HG03097 (cell line): ENCODE results near the gene WWP2.
"Not testable (repeated sequence)": the region's sequence is repeated elsewhere in the genome, so short reads cannot be mapped to it uniquely, and the experiment has no call there.

Source experiments
- ATAC-seq: cut with Tn5 transposase; IDR thresholded peaks from one replicate; pipeline ENCODE4 v1.9.1; 2021; ENCODE audit not compliant: unreplicated experiment, low FRiP score

WWP2 gene

GRCh38 chr16:69761983-69762813 is at the start of gene WWP2:
WWP2 (plus strand) TSS chr16:69762332; CDS start chr16:69787011, 24,679 bp downstream.
- ATAC-seq = peak; percentile 61

GRCh38 chr16:69712914-69713581 is 49.1 kb upstream of the WWP2 start:
- no peak for ATAC-seq

GRCh38 chr16:69717066-69717465 is 45.1 kb upstream of the WWP2 start:
- no peak for ATAC-seq

GRCh38 chr16:69718111-69718764 is 43.9 kb upstream of the WWP2 start:
- ATAC-seq = no peak

GRCh38 chr16:69720822-69721430 is 41.2 kb upstream of the WWP2 start:
- no peak for ATAC-seq

- no peak for ATAC-seq
Observed at GRCh38 chr16:69721441-69721957, 40.6 kb upstream of the WWP2 start.

- ATAC-seq = no peak
Observed at GRCh38 chr16:69724414-69724873, 37.7 kb upstream of the WWP2 start.

GRCh38 chr16:69724981-69725479 is 37.1 kb upstream of the WWP2 start:
- no peak for ATAC-seq

GRCh38 chr16:69725480-69726312 is 36.4 kb upstream of the WWP2 start:
- no peak for ATAC-seq

- ATAC-seq = peak; percentile 94
Observed at GRCh38 chr16:69726313-69727060, 35.6 kb upstream of the WWP2 start, which contains the start of gene NQO1. NQO1 (minus strand) TSS chr16:69726560; CDS start chr16:69726439, 121 bp downstream.

- no peak for ATAC-seq
Observed at GRCh38 chr16:69727916-69728270, 34.2 kb upstream of the WWP2 start.

GRCh38 chr16:69729030-69729429 is 33.1 kb upstream of the WWP2 start:
- not testable (repeated sequence) for ATAC-seq

- not testable (repeated sequence) for ATAC-seq
Observed at GRCh38 chr16:69731280-69731679, 30.9 kb upstream of the WWP2 start.

- ATAC-seq = no peak
Observed at GRCh38 chr16:69732101-69732500, 30.0 kb upstream of the WWP2 start.

GRCh38 chr16:69741519-69741918 is 20.6 kb upstream of the WWP2 start:
- ATAC-seq = no peak

- no peak for ATAC-seq
Observed at GRCh38 chr16:69741951-69742904, 19.9 kb upstream of the WWP2 start.

GRCh38 chr16:69744363-69745231 is 17.5 kb upstream of the WWP2 start:
- no peak for ATAC-seq
